Measurements from ENCODE around the gene TMPRSS4. TPM values are rescaled to one million over a fixed set of nuclear protein-coding genes. Genes with fewer than 3 reads are reported as not detected.

TMPRSS4 gene
- total RNA-seq, 2 experiments from 2014 or later, result not detected

- CTCF ChIA-PET, result no interaction called here
- H3K27ac Mint-ChIP-seq, result no peak overlapping the region
- no peak for DNase-seq
- no peak overlapping the region for H3K4me3 Mint-ChIP-seq
- no peaks in the 10 kb centered on the region for H3K27me3 Mint-ChIP-seq (ENCODE audit: low read depth)
- peaks cover 1% of the 10 kb centered on the region for H3K36me3 Mint-ChIP-seq (ENCODE audit: low read depth)
- intact Hi-C loops (cut with micrococcal nuclease), result no loop called here
- peaks cover 20% of the 10 kb centered on the region for H3K9me3 Mint-ChIP-seq
- H3K4me1 Mint-ChIP-seq (ENCODE audit: low read depth), result no peaks in the 10 kb centered on the region
Observed at GRCh38 chr11:118084247-118084646, 7.4 kb downstream of the TMPRSS4 start.

- Mint-ChIP-seq H3K36me3 (ENCODE audit: low read depth) (peaks cover 1% of the 10 kb centered on the region), H3K9me3 (peaks cover 20% of the 10 kb centered on the region), H3K4me1 (ENCODE audit: low read depth) (no peaks in the 10 kb centered on the region), H3K27ac (no peak overlapping the region), H3K4me3 (no peak overlapping the region), H3K27me3 (ENCODE audit: low read depth) (no peaks in the 10 kb centered on the region)
- CTCF ChIA-PET, result no interaction called here
- intact Hi-C loops (cut with micrococcal nuclease), result no loop called here
- no peak for DNase-seq
Observed at GRCh38 chr11:118084656-118085055, 7.8 kb downstream of the TMPRSS4 start.

GRCh38 chr11:118086913-118087768 lies 10.3 kb downstream of the TMPRSS4 start, which contains the start of gene SMIM35:
Gene SMIM35, minus strand, starts transcription at chr11:118086963. Its CDS starts 206 bp downstream, at chr11:118086757.
- intact Hi-C loops (cut with micrococcal nuclease), result no loop called here
- Mint-ChIP-seq H3K27me3 (ENCODE audit: low read depth) (no peaks in the 10 kb centered on the region), H3K4me3 (no peak within 1 kb of the TSS), H3K9me3 (peaks cover 20% of the 10 kb centered on the region), H3K27ac (no peak within 1 kb of the TSS), H3K4me1 (ENCODE audit: low read depth) (no peaks in the 10 kb centered on the region), H3K36me3 (ENCODE audit: low read depth) (peaks cover 1% of the 10 kb centered on the region)
- no peak for DNase-seq
- CTCF ChIA-PET, result interaction anchor here (1.5 kb wide), 1 partner anchor 33 kb away, joined by 3 read pairs; no protein-coding TSS in a partner anchor

- no peak for DNase-seq
- no peaks in the 10 kb centered on the region for H3K27me3 Mint-ChIP-seq (ENCODE audit: low read depth)
- CTCF ChIA-PET, result interaction anchor here (1.0 to 1.5 kb wide), 2 partner anchors 20 to 34 kb away, joined by 3 read pairs; no protein-coding TSS in a partner anchor
- H3K36me3 Mint-ChIP-seq (ENCODE audit: low read depth), result peaks cover 1% of the 10 kb centered on the region
- intact Hi-C loops (cut with micrococcal nuclease), result no loop called here
- peaks cover 20% of the 10 kb centered on the region for H3K9me3 Mint-ChIP-seq
- H3K27ac Mint-ChIP-seq, result no peak overlapping the region
- H3K4me1 Mint-ChIP-seq (ENCODE audit: low read depth), result no peaks in the 10 kb centered on the region
- no peak overlapping the region for H3K4me3 Mint-ChIP-seq
Observed at GRCh38 chr11:118087931-118088330, 11.1 kb downstream of the TMPRSS4 start.

- DNase-seq, result no peak
- CTCF ChIA-PET, result interaction anchor here (1.0 to 1.5 kb wide), 3 partner anchors 10 to 35 kb away, joined by 3 to 5 read pairs (median 3); no protein-coding TSS in a partner anchor
- no peak overlapping the region for H3K27ac Mint-ChIP-seq
- H3K9me3 Mint-ChIP-seq, result peaks cover 20% of the 10 kb centered on the region
- H3K36me3 Mint-ChIP-seq (ENCODE audit: low read depth), result peaks cover 1% of the 10 kb centered on the region
- H3K4me3 Mint-ChIP-seq, result no peak overlapping the region
- intact Hi-C loops (cut with micrococcal nuclease), result no loop called here
- no peaks in the 10 kb centered on the region for H3K27me3 Mint-ChIP-seq (ENCODE audit: low read depth)
- H3K4me1 Mint-ChIP-seq (ENCODE audit: low read depth), result no peaks in the 10 kb centered on the region
Observed at GRCh38 chr11:118088531-118088930, 11.7 kb downstream of the TMPRSS4 start.

- Mint-ChIP-seq H3K27me3 (ENCODE audit: low read depth) (no peaks in the 10 kb centered on the region), H3K9me3 (peaks cover 20% of the 10 kb centered on the region), H3K4me3 (no peak overlapping the region), H3K4me1 (ENCODE audit: low read depth) (no peaks in the 10 kb centered on the region), H3K36me3 (ENCODE audit: low read depth) (peaks cover 1% of the 10 kb centered on the region), H3K27ac (no peak overlapping the region)
- intact Hi-C loops (cut with micrococcal nuclease), result no loop called here
- CTCF ChIA-PET, result interaction anchor here (0.6 to 1.2 kb wide), 2 partner anchors 81 to 228 kb away, joined by 3 read pairs; no protein-coding TSS in a partner anchor
- DNase-seq, result no peak
Observed at GRCh38 chr11:118090545-118091162, 13.8 kb downstream of the TMPRSS4 start.

GRCh38 chr11:118091690-118092089 lies 14.8 kb downstream of the TMPRSS4 start:
- Mint-ChIP-seq H3K4me1 (ENCODE audit: low read depth) (no peaks in the 10 kb centered on the region), H3K36me3 (ENCODE audit: low read depth) (peaks cover 1% of the 10 kb centered on the region), H3K4me3 (no peak overlapping the region), H3K27me3 (ENCODE audit: low read depth) (no peaks in the 10 kb centered on the region), H3K9me3 (peaks cover 16% of the 10 kb centered on the region), H3K27ac (peak overlapping the region; percentile 34)
- DNase-seq, result no peak
- intact Hi-C loops (cut with micrococcal nuclease), result no loop called here
- CTCF ChIA-PET, result no interaction called here

- no peak overlapping the region for H3K27ac Mint-ChIP-seq
- CTCF ChIA-PET, result no interaction called here
- H3K4me3 Mint-ChIP-seq, result no peak overlapping the region
- H3K36me3 Mint-ChIP-seq (ENCODE audit: low read depth), result peaks cover 1% of the 10 kb centered on the region
- intact Hi-C loops (cut with micrococcal nuclease), result no loop called here
- H3K27me3 Mint-ChIP-seq (ENCODE audit: low read depth), result no peaks in the 10 kb centered on the region
- no peak for DNase-seq
- no peaks in the 10 kb centered on the region for H3K4me1 Mint-ChIP-seq (ENCODE audit: low read depth)
- peaks cover 5% of the 10 kb centered on the region for H3K9me3 Mint-ChIP-seq
Observed at GRCh38 chr11:118092907-118093571, 16.2 kb downstream of the TMPRSS4 start.

- DNase-seq, result no peak
- CTCF ChIA-PET, result interaction anchor here (0.9 to 1.2 kb wide), 2 partner anchors 10 to 76 kb away, joined by 3 read pairs; no protein-coding TSS in a partner anchor
- H3K27ac Mint-ChIP-seq, result no peak overlapping the region
- H3K36me3 Mint-ChIP-seq (ENCODE audit: low read depth), result no peaks in the 10 kb centered on the region
- H3K4me3 Mint-ChIP-seq, result no peak overlapping the region
- no peaks in the 10 kb centered on the region for H3K4me1 Mint-ChIP-seq (ENCODE audit: low read depth)
- no peaks in the 10 kb centered on the region for H3K27me3 Mint-ChIP-seq (ENCODE audit: low read depth)
- intact Hi-C loops (cut with micrococcal nuclease), result no loop called here
- H3K9me3 Mint-ChIP-seq, result no peaks in the 10 kb centered on the region
Observed at GRCh38 chr11:118095493-118095892, 18.6 kb downstream of the TMPRSS4 start.

- CTCF ChIA-PET, result interaction anchor here (0.9 to 1.2 kb wide), 2 partner anchors 9 to 76 kb away, joined by 3 read pairs; no protein-coding TSS in a partner anchor
- no peak for DNase-seq
- no peak overlapping the region for H3K27ac Mint-ChIP-seq
- no peaks in the 10 kb centered on the region for H3K9me3 Mint-ChIP-seq
- H3K36me3 Mint-ChIP-seq (ENCODE audit: low read depth), result no peaks in the 10 kb centered on the region
- H3K27me3 Mint-ChIP-seq (ENCODE audit: low read depth), result no peaks in the 10 kb centered on the region
- H3K4me1 Mint-ChIP-seq (ENCODE audit: low read depth), result no peaks in the 10 kb centered on the region
- intact Hi-C loops (cut with micrococcal nuclease), result no loop called here
- no peak overlapping the region for H3K4me3 Mint-ChIP-seq
Observed at GRCh38 chr11:118095967-118096367, 19.1 kb downstream of the TMPRSS4 start.

GRCh38 chr11:118098996-118099837 lies 22.3 kb downstream of the TMPRSS4 start:
- H3K27ac Mint-ChIP-seq, result no peak overlapping the region
- no peaks in the 10 kb centered on the region for H3K9me3 Mint-ChIP-seq
- CTCF ChIA-PET, result no interaction called here
- intact Hi-C loops (cut with micrococcal nuclease), result no loop called here
- H3K27me3 Mint-ChIP-seq (ENCODE audit: low read depth), result no peaks in the 10 kb centered on the region
- H3K4me3 Mint-ChIP-seq, result no peak overlapping the region
- H3K4me1 Mint-ChIP-seq (ENCODE audit: low read depth), result no peaks in the 10 kb centered on the region
- H3K36me3 Mint-ChIP-seq (ENCODE audit: low read depth), result no peaks in the 10 kb centered on the region
- no peak for DNase-seq
